ENCODE measurements around the gene NPPB. TPM values are rescaled to one million over a fixed set of nuclear protein-coding genes. Genes with fewer than 3 reads are reported as not detected.

The NPPB gene
- total and polyA plus RNA-seq, 9 of the 15 experiments (the other 6 are each of a cell fraction or from before 2014, with no cell fraction given) = not detected

- TF ChIP-seq MGA (IDR thresholded peaks at IDR 0.05) (peak; percentile 93), PTTG1 (tag; IDR thresholded peaks at IDR 0.05; ENCODE audit: low read depth) (0 out of 2 replicates have a peak, but pooled peaks have one; percentile 4), MYNN (IDR thresholded peaks at IDR 0.05) (peak; percentile 61; the same call in 1 of the 2 replicates), MYNN (CRISPR knock-in tag; IDR thresholded peaks at IDR 0.05) (no peak), HDAC1 (IDR thresholded peaks at IDR 0.05) (peak in 1 of 2 experiments; percentile 98; a peak in 2 of 4 replicates), SIN3A (IDR thresholded peaks at IDR 0.05; ENCODE audit: borderline replicate concordance in 2 of 2, control insufficient read depth in 1 of 2, low read depth in 2 of 2, low read length in 2 of 2) (peak; percentile 74 to 79; a peak in 2 of 4 replicates), CBFB (CRISPR knock-in tag; IDR thresholded peaks at IDR 0.05) (0 out of 2 replicates have a peak, but pooled peaks have one; percentile 46), ZBTB7A (IDR thresholded peaks at IDR 0.05; ENCODE audit: borderline replicate concordance, control insufficient read depth, low read depth, low read length) (peak; percentile 50; the same call in 1 of the 2 replicates), PRPF4 (IDR thresholded peaks at IDR 0.05; ENCODE audit: insufficient read depth, low read depth, low read length, poor library complexity, severe bottlenecking) (no peak), CREM (IDR thresholded peaks at IDR 0.05; ENCODE audit: low read depth) (peak; percentile 69; the same call in 1 of the 2 replicates), USF1 (CRISPR knock-in tag; IDR thresholded peaks at IDR 0.05) (peak; percentile 96), STAT5A (IDR thresholded peaks at IDR 0.05; ENCODE audit: borderline replicate concordance, low read length) (peak; percentile 85), HES1 (IDR thresholded peaks at IDR 0.05; ENCODE audit: low read depth) (peak; percentile 68; the same call in 1 of the 2 replicates)
These were observed 16.3 kb downstream of the NPPB start (continued) for GRCh38 chr1:11842154-11843041.

All from K562 (cell line).